Liver (tissue), 9 donors: ENCODE measurements around the gene IP6K3. TPM values are rescaled to one million over a fixed set of nuclear protein-coding genes. Genes with fewer than 3 reads are reported as not detected.

ENCODE experiments used
- DNase-seq: peaks from one replicate; pipeline ENCODE4 v3.0.0-alpha.2; 2017; ENCODE audit warnings: low spot score
- H3K27ac ChIP-seq, 2 donors: one replicate each; pipeline ENCODE4 v1.7.0; 2013; ENCODE audit warnings: inconsistent platforms in 2 of 2, low read length in 2 of 2, control low read depth in 1 of 2, low read depth in 1 of 2, mild to moderate bottlenecking in 1 of 2
- H3K27me3 ChIP-seq, 4 donors: one replicate each; pipeline versions ENCODE4 v1.6.1 to v1.7.0; 2013; ENCODE audit warnings: low read length in 3 of 4, inconsistent platforms in 1 of 4, mild to moderate bottlenecking in 1 of 4, moderate library complexity in 1 of 4; ENCODE audit not compliant: control insufficient read depth in 4 of 4, insufficient read depth in 4 of 4
- H3K36me3 ChIP-seq, 4 donors: one replicate each; pipeline versions ENCODE4 v1.6.1 to v1.7.0; 2013; ENCODE audit warnings: low read length in 3 of 4, mild to moderate bottlenecking in 3 of 4, low read depth in 1 of 4, moderate library complexity in 1 of 4; ENCODE audit not compliant: control insufficient read depth in 4 of 4, insufficient read depth in 3 of 4
- H3K4me1 ChIP-seq, 4 donors: one replicate each; pipeline versions ENCODE4 v1.6.1 to v1.7.0; 2013; ENCODE audit warnings: low read length in 3 of 4, mild to moderate bottlenecking in 3 of 4, moderate library complexity in 1 of 4; ENCODE audit not compliant: control insufficient read depth in 4 of 4, insufficient read depth in 4 of 4
- H3K4me3 ChIP-seq, 3 donors: one replicate each; pipeline versions ENCODE4 v1.6.1 to v1.7.0; 2013; ENCODE audit warnings: low read length in 3 of 3, control low read depth in 1 of 3, low read depth in 1 of 3, mild to moderate bottlenecking in 1 of 3
- H3K9ac ChIP-seq, 2 donors: one replicate each; pipeline ENCODE4 v1.7.0; 2013; ENCODE audit warnings: low read length in 2 of 2, mild to moderate bottlenecking in 2 of 2, moderate library complexity in 2 of 2, control low read depth in 1 of 2, low read depth in 1 of 2
- H3K9me3 ChIP-seq, 4 donors: one replicate each; pipeline versions ENCODE4 v1.6.1 to v1.7.0; 2013; ENCODE audit warnings: low read length in 3 of 4; ENCODE audit not compliant: control insufficient read depth in 4 of 4
- CTCF ChIP-seq: fragments of 150-350 bp; IDR thresholded peaks from 2 replicates; pipeline ENCODE4 v1.5.1; 2017; ENCODE audit warnings: improper control_type of control experiment, low read depth, low read length; ENCODE audit not compliant: missing input control
- EGR1 ChIP-seq, 2 donors: IDR thresholded peaks; 2 replicates each; pipeline ENCODE4 v1.6.1; 2016 to 2018; ENCODE audit warnings: antibody characterized with exemption in 2 of 2, low read depth in 2 of 2
- FOXA1 ChIP-seq: IDR thresholded peaks from 2 replicates; pipeline ENCODE4 v1.6.1; 2016; ENCODE audit warnings: antibody characterized with exemption
- FOXA2 ChIP-seq: IDR thresholded peaks from 2 replicates; pipeline ENCODE4 v1.6.1; 2016; ENCODE audit warnings: antibody characterized with exemption
- HNF4A ChIP-seq, 2 donors: conservative IDR thresholded peaks; 2 replicates each; pipeline ENCODE4 v1.6.1; 2016; ENCODE audit warnings: antibody characterized with exemption in 2 of 2, mild to moderate bottlenecking in 2 of 2
- HNF4G ChIP-seq: IDR thresholded peaks from 2 replicates; pipeline ENCODE4 v1.6.1; 2016; ENCODE audit warnings: antibody characterized with exemption
- JUND ChIP-seq, 2 donors: IDR thresholded peaks; 2 replicates each; pipeline ENCODE4 v1.6.1; 2016; ENCODE audit warnings: antibody characterized with exemption in 2 of 2
- MAX ChIP-seq: IDR thresholded peaks from 2 replicates; pipeline ENCODE4 v1.6.1; 2016; ENCODE audit warnings: antibody characterized with exemption
- NR2F2 ChIP-seq: IDR thresholded peaks from 2 replicates; pipeline ENCODE4 v1.6.1; 2016; ENCODE audit warnings: antibody characterized with exemption
- RAD21 ChIP-seq, 2 donors: IDR thresholded peaks; 2 replicates each; pipeline ENCODE4 v1.6.1; 2016; ENCODE audit warnings: antibody characterized with exemption in 2 of 2, mild to moderate bottlenecking in 2 of 2
- REST ChIP-seq: IDR thresholded peaks from 2 replicates; pipeline ENCODE4 v1.6.1; 2016; ENCODE audit warnings: antibody characterized with exemption, mild to moderate bottlenecking
- RXRA ChIP-seq, 2 donors: IDR thresholded peaks; 2 replicates each; pipeline ENCODE4 v1.6.1; 2017 to 2018; ENCODE audit warnings: antibody characterized with exemption in 2 of 2, mild to moderate bottlenecking in 1 of 2
- SP1 ChIP-seq: IDR thresholded peaks from 2 replicates; pipeline ENCODE4 v1.6.1; 2018; ENCODE audit warnings: antibody characterized with exemption, mild to moderate bottlenecking
- TAF1 ChIP-seq: conservative IDR thresholded peaks from 2 replicates; pipeline ENCODE4 v1.6.1; 2016; ENCODE audit warnings: antibody characterized with exemption, mild to moderate bottlenecking
- YY1 ChIP-seq: IDR thresholded peaks from 2 replicates; pipeline ENCODE4 v1.6.1; 2016; ENCODE audit warnings: antibody characterized with exemption, mild to moderate bottlenecking
- ZBTB33 ChIP-seq: IDR thresholded peaks from 2 replicates; pipeline ENCODE4 v1.6.1; 2016; ENCODE audit warnings: antibody characterized with exemption
- WGBS: extraction: QIAGEN DNeasy Blood & Tissue Kit; methylation state at CpG from one replicate; pipeline ENCODE4 v1.1.7; 2013; 5-methylcytosine and 5-hydroxymethylcytosine counted together
- polyA plus RNA-seq, 2 donors: library from polyadenylated mRNA; stranded (reverse) in 1 of 2; unstranded in 1 of 2; fragments of 200-250 nt in 1 of 2; fragments of >200 nt in 1 of 2; fragmentation: Nextera tagmentation in 1 of 2; extraction: Ambion mirVana in 1 of 2; gene quantifications; one replicate each; pipeline versions ENCODE4 v1.2.1 to v1.2.3, GENCODE V29; 2013 to 2015
- total RNA-seq, 2 donors: library from RNA; depleted of rRNA; stranded (reverse); fragments of >200 nt; gene quantifications; one replicate each; pipeline ENCODE4 v1.2.3, GENCODE V29; 2014
- donor health status: healthy.
- donor health status: healthy.
- donor health status: healthy.
- donor health status: healthy.
- donor health status: healthy.

Gene IP6K3
- total and polyA plus RNA-seq, 4 donors: 1.5 to 12.9 (median 6.7) TPM

GRCh38 chr6:33675968-33676367 lies 70.7 kb downstream of the IP6K3 start:
- no peaks in the 10 kb centered on the region for H3K9me3 ChIP-seq
- H3K27me3 ChIP-seq: no peaks in the 10 kb centered on the region
- H3K27ac ChIP-seq: no peak overlapping the region
- no peak overlapping the region for H3K4me3 ChIP-seq
- H3K9ac ChIP-seq: no peak overlapping the region
- H3K36me3 ChIP-seq: no peaks in the 10 kb centered on the region
- H3K4me1 ChIP-seq: no peaks in the 10 kb centered on the region
- no peak for TF ChIP-seq CTCF
- TF ChIP-seq NR2F2: no peak
- no peak for TF ChIP-seq RXRA (IDR thresholded peaks at IDR 0.05)
- TF ChIP-seq YY1: no peak
- TF ChIP-seq JUND (IDR thresholded peaks at IDR 0.05): no peak
- TF ChIP-seq TAF1: no peak
- DNase-seq: no peak
- 96% methylated on average over 7 of the region's 7 CpGs for WGBS

- Histone ChIP-seq H3K4me1 (no peaks in the 10 kb centered on the region), H3K9me3 (no peaks in the 10 kb centered on the region)
- 82% methylated on average over 7 of the region's 7 CpGs for WGBS
Measured at GRCh38 chr6:33673851-33674250, 72.9 kb downstream of the IP6K3 start.

More at GRCh38 chr6:33673851-33674250, 72.9 kb downstream of the IP6K3 start:
- H3K9ac ChIP-seq: no peak overlapping the region
- no peaks in the 10 kb centered on the region for H3K36me3 ChIP-seq
- H3K4me3 ChIP-seq: no peak overlapping the region
- TF ChIP-seq YY1: no peak
- no peak for TF ChIP-seq RAD21 (IDR thresholded peaks at IDR 0.05)
- no peak for TF ChIP-seq FOXA2
- TF ChIP-seq SP1: no peak
- TF ChIP-seq NR2F2: no peak
- no peak for TF ChIP-seq JUND (IDR thresholded peaks at IDR 0.05)
- TF ChIP-seq REST: no peak
- TF ChIP-seq HNF4A (conservative IDR thresholded peaks at IDR 0.05): no peak
- TF ChIP-seq MAX: no peak
- no peak for TF ChIP-seq RXRA (IDR thresholded peaks at IDR 0.05)
- TF ChIP-seq ZBTB33: no peak
- TF ChIP-seq CTCF: no peak
- no peak for TF ChIP-seq FOXA1
- TF ChIP-seq HNF4G: no peak
- TF ChIP-seq EGR1 (IDR thresholded peaks at IDR 0.05; ENCODE audit: low read depth in 2 of 2): no peak
- no peak for TF ChIP-seq TAF1
- no peaks in the 10 kb centered on the region for H3K27me3 ChIP-seq
- no peak overlapping the region for H3K27ac ChIP-seq
- DNase-seq: no peak
